Vagina (tissue), 2 donors: ENCODE measurements around the gene MUC22. TPM values are rescaled to one million over a fixed set of nuclear protein-coding genes. Genes with fewer than 3 reads are reported as not detected.

Source experiments
- DNase-seq, 2 donors: peaks; one replicate each; pipeline ENCODE4 v3.0.0-alpha.2; 2017; ENCODE audit errors: extremely low spot score in 2 of 2
- H3K27ac ChIP-seq: fragments of 200-600 bp; sonication (generic); one replicate; pipeline ENCODE4 v1.5.1; 2019
- H3K27me3 ChIP-seq: fragments of 200-600 bp; sonication (generic); one replicate; pipeline ENCODE4 v1.5.1; 2019
- H3K36me3 ChIP-seq, 2 donors: fragments of 200-600 bp; sonication (generic); one replicate each; pipeline ENCODE4 v1.5.1; 2017 to 2019
- H3K4me1 ChIP-seq: fragments of 200-600 bp; sonication (generic); one replicate; pipeline ENCODE4 v1.5.1; 2019
- H3K4me3 ChIP-seq, 2 donors: fragments of 200-600 bp; sonication (generic); 1 replicate in 1 of 2; 2 replicates in 1 of 2; pipeline ENCODE4 v1.5.1; 2016 to 2019
- H3K9me3 ChIP-seq: fragments of 200-600 bp; sonication (generic); one replicate; pipeline ENCODE4 v1.5.1; 2019
- CTCF ChIP-seq, 3 experiments: fragments of 450-650 bp in 2 of 3; fragments of 200-600 bp in 1 of 3; sonication (generic) in 1 of 3; IDR thresholded peaks; one replicate each; pipeline ENCODE4 v1.5.1; 2017 to 2019; ENCODE audit warnings: antibody characterized with exemption in 3 of 3, mild to moderate bottlenecking in 2 of 3, moderate library complexity in 2 of 3
- POLR2A ChIP-seq, 2 donors: fragments of 450-650 bp; IDR thresholded peaks; one replicate each; pipeline ENCODE4 v1.6.1; 2017; ENCODE audit warnings: antibody characterized with exemption in 2 of 2, mild to moderate bottlenecking in 2 of 2, moderate library complexity in 2 of 2
- POLR2AphosphoS5 ChIP-seq, 2 donors: sonication (generic); formaldehyde crosslinking; IDR thresholded peaks; one replicate each; pipeline ENCODE4 v1.9.0; 2017; ENCODE audit warnings: antibody characterized with exemption in 2 of 2, mild to moderate bottlenecking in 2 of 2, low read depth in 1 of 2; ENCODE audit not compliant: insufficient read depth in 1 of 2
- intact Hi-C: fragments of 100-400 bp; cut with DNase I; formaldehyde crosslinking; loops from one replicate; pipeline ENCODE4 v1.15.1; 2023
- small RNA-seq: library from RNA; depleted of rRNA; stranded (forward); fragments of <200 nt; gene quantifications from one replicate; pipeline ENCODE3, GENCODE V24; 2016
- total RNA-seq: library from RNA; depleted of rRNA; stranded (reverse); fragments of >200 nt; gene quantifications from one replicate; pipeline ENCODE4 v1.2.3, GENCODE V29; 2016

MUC22 gene
- total RNA-seq, 1 donor from 2014 or later, result 2.9 TPM

GRCh38 chr6:31076611-31077010 is 66.3 kb downstream of the MUC22 start:
- Histone ChIP-seq H3K9me3 (no peaks in the 10 kb centered on the region), H3K36me3 (no peaks in the 10 kb centered on the region), H3K4me3 (no peak overlapping the region), H3K27ac (no peak overlapping the region), H3K27me3 (no peaks in the 10 kb centered on the region), H3K4me1 (peaks cover 10% of the 10 kb centered on the region)
- intact Hi-C loops, result loop anchor here (5.0 kb wide), 1 partner anchor 249 kb away; no protein-coding TSS in a partner anchor
- TF ChIP-seq POLR2A (IDR thresholded peaks at IDR 0.05) (no peak), POLR2AphosphoS5 (IDR thresholded peaks at IDR 0.05; ENCODE audit: insufficient read depth in 1 of 2, low read depth in 1 of 2) (no peak), CTCF (IDR thresholded peaks at IDR 0.05) (no peak)
- no peak for DNase-seq

GRCh38 chr6:31079656-31080261 is 69.5 kb downstream of the MUC22 start:
- Histone ChIP-seq H3K4me3 (peak overlapping the region in 1 of 2 donors; percentile 21), H3K36me3 (no peaks in the 10 kb centered on the region), H3K27ac (no peak overlapping the region), H3K27me3 (no peaks in the 10 kb centered on the region), H3K4me1 (no peaks in the 10 kb centered on the region), H3K9me3 (no peaks in the 10 kb centered on the region)
- TF ChIP-seq CTCF (IDR thresholded peaks at IDR 0.05) (peak; percentile 13 to 75 (median 44)), POLR2A (IDR thresholded peaks at IDR 0.05) (no peak), POLR2AphosphoS5 (IDR thresholded peaks at IDR 0.05; ENCODE audit: insufficient read depth in 1 of 2, low read depth in 1 of 2) (peak; percentile 23 to 29)
- no peak for DNase-seq
- intact Hi-C loops, result loop anchor here (5.0 kb wide), 1 partner anchor 252 kb away; no protein-coding TSS in a partner anchor

GRCh38 chr6:31081872-31082271 is 71.6 kb downstream of the MUC22 start:
- Histone ChIP-seq H3K36me3 (no peaks in the 10 kb centered on the region), H3K27me3 (no peaks in the 10 kb centered on the region), H3K27ac (no peak overlapping the region), H3K4me3 (no peak overlapping the region), H3K4me1 (peaks cover 7% of the 10 kb centered on the region), H3K9me3 (no peaks in the 10 kb centered on the region)
- intact Hi-C loops, result no loop called here
- TF ChIP-seq CTCF (IDR thresholded peaks at IDR 0.05), result no peak
- TF ChIP-seq POLR2AphosphoS5 (IDR thresholded peaks at IDR 0.05; ENCODE audit: insufficient read depth in 1 of 2, low read depth in 1 of 2), result no peak
- no peak for TF ChIP-seq POLR2A (IDR thresholded peaks at IDR 0.05)
- no peak for DNase-seq

GRCh38 chr6:31083742-31084354 is 73.6 kb downstream of the MUC22 start:
- Histone ChIP-seq H3K27me3 (no peaks in the 10 kb centered on the region), H3K27ac (no peak overlapping the region), H3K4me3 (no peak overlapping the region), H3K9me3 (no peaks in the 10 kb centered on the region), H3K36me3 (no peaks in the 10 kb centered on the region), H3K4me1 (peaks cover 12% of the 10 kb centered on the region)
- intact Hi-C loops, result no loop called here
- TF ChIP-seq POLR2A (IDR thresholded peaks at IDR 0.05), result no peak
- TF ChIP-seq CTCF (IDR thresholded peaks at IDR 0.05), result no peak
- no peak for TF ChIP-seq POLR2AphosphoS5 (IDR thresholded peaks at IDR 0.05; ENCODE audit: insufficient read depth in 1 of 2, low read depth in 1 of 2)
- no peak for DNase-seq

Small RNAs within 50 kb of the gene (small RNA-seq; reads per million reads assigned to genes)
- not detected for gene RNU6-1133P

Other genes starting within 250 kb of the MUC22 start
- 71.5 TPM for gene DDR1, start 126.0 kb upstream of the MUC22 start, total RNA-seq
- gene GTF2H4, start 102.3 kb upstream of the MUC22 start, total RNA-seq, result 16.7 TPM
- 18.9 TPM for gene VARS2, start 96.2 kb upstream of the MUC22 start, total RNA-seq
- not detected for gene SFTA2, start 78.3 kb upstream of the MUC22 start, total RNA-seq
- 0.49 TPM for gene MUCL3, start 69.5 kb upstream of the MUC22 start, total RNA-seq
- 207 TPM for gene MUC21, start 26.8 kb upstream of the MUC22 start, total RNA-seq
- gene C6orf15, start 102.1 kb downstream of the MUC22 start, total RNA-seq, result not detected
- gene PSORS1C1, start 104.3 kb downstream of the MUC22 start, total RNA-seq, result 9.6 TPM
- gene CDSN, start 110.0 kb downstream of the MUC22 start, total RNA-seq, result 1.5 TPM
- gene PSORS1C2, start 128.6 kb downstream of the MUC22 start, total RNA-seq, result not detected
- gene CCHCR1, start 147.3 kb downstream of the MUC22 start, total RNA-seq, result 21.9 TPM
- gene TCF19, start 148.1 kb downstream of the MUC22 start, total RNA-seq, result 8.8 TPM
- 0.98 TPM for gene POU5F1, start 160.2 kb downstream of the MUC22 start, total RNA-seq